GM12891 (cell line): ENCODE results near the gene DCAF4.

Source experiments
- DNase-seq: peaks from one replicate; pipeline ENCODE4 v3.0.0; 2011; ENCODE audit warnings: low spot score; ENCODE audit not compliant: insufficient read length
- FAIRE-seq: peaks from 2 replicates; lab custom pipeline; 2011; peaks lifted over from hg19 to GRCh38; lab: Jason Lieb, UNC
- PAX5 ChIP-seq: IDR thresholded peaks from 2 replicates; pipeline ENCODE4 v1.6.1; 2011; ENCODE audit warnings: low read length, moderate library complexity, mild to moderate bottlenecking; ENCODE audit not compliant: insufficient read depth, severe bottlenecking
- POLR2A ChIP-seq: IDR thresholded peaks from 2 replicates; pipeline ENCODE4 v1.6.1; 2011; ENCODE audit warnings: low read depth, low read length, control low read depth
- POLR2AphosphoS5 ChIP-seq: IDR thresholded peaks from 2 replicates; pipeline ENCODE4 v1.6.1; 2011; ENCODE audit warnings: low read depth, low read length, control low read depth
- POU2F2 ChIP-seq: IDR thresholded peaks from 2 replicates; pipeline ENCODE4 v1.6.1; 2011; ENCODE audit warnings: low read depth, mild to moderate bottlenecking, control low read depth, low read length, moderate library complexity
- SPI1 ChIP-seq: IDR thresholded peaks from 2 replicates; pipeline ENCODE4 v1.6.1; 2011; ENCODE audit warnings: low read depth, low read length, control low read depth
- TAF1 ChIP-seq: IDR thresholded peaks from 2 replicates; pipeline ENCODE4 v1.6.1; 2011; ENCODE audit warnings: low read depth, low read length, control low read depth

Gene DCAF4

DNA sequence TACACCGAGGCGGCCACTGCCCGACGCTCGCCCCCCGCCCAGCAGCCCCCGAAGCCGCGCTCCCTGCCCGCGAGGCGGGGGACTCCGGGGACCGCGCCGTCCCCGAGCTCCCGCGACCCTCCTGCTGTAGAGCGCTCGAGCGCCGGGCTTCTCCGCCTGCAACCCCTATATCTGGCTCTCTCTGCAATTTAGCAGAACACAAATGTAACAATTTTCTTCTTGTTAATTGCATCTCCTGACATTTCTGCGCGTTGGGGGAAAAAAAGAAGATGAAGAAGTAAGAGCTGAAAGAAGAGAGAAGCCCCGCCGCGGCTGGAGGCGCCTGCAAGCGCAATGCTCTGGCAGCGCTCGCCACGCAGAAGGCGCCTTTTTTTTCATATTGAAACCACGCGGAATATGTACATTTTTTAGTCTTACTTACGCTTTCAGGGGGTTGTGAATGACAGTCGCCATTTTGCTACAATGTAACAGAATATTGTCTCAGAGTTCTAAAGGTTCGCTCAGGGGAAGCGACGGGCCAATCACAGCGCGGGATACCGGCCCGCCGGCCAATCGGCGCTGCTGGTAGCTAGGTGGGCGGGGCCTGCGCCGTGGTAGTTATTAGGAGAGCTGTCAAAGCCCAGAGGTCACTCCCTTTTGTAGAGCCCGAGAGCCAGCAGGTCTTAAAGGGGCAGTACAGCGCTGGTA is 32.5 kb upstream of the DCAF4 start, which contains the start of gene DPF3:
TSS of gene DPF3 (minus strand) at position 466 of the 687 bp plus-strand sequence. CDS start at position 453, 13 bp downstream.
- FAIRE-seq: peak; percentile 97
- TF ChIP-seq TAF1 (no peak), POU2F2 (no peak)
- peak; percentile 86 for DNase-seq

DNA sequence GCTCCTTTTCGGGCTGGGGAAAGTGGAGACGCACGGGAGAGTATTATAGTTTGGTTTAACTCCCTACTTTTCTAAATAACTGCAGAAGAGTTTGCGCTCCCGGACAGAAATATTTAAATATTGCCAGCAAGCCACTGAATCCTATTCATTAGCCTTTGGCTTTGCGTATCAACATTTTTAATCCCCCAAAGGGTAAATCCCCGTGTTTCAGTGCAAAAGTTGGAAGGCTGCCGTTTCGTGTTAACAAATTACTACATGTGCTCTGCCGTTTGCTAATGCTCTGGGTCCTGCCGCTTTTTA is 32.0 kb upstream of the DCAF4 start:
- DNase-seq (no peak), FAIRE-seq (no peak)
- TF ChIP-seq SPI1 (no peak), POLR2AphosphoS5 (no peak), POLR2A (no peak), POU2F2 (no peak), TAF1 (no peak), PAX5 (no peak)

DNA sequence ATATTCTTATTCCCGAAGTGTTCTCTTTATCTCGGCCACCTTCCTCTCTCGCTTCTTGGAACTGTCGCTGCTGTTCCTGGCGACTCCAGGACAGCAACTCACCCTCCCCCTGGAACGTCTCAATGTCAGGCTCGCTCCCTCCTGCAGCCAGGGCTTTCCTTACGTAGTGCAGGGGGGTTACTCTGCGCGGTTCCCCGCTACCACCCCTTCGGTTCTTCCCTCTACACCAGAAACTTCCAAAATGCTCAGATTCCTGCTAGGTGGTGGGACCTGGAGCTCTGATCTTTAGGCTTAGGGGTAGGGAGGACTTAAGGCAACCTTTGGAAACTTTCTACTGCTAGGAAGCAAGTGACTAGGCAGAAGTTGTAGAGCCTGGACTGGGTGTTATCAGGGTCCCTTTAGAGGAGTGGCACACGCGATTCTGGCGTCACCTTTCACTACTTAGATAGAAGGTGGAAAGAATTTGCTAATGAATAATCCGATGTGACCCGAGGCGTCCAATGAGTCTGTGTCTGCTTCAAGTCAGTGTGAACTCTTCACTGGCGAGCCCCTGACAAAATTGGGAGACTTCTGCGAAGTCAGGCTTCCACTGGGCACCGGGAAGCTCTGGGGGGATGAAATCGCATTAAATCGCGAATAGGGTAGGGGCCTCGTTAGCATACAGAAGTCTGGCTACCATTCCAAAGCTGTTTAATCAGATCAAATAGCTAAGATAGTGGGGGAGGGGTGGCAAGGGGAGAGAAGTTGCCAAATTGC is 31.5 kb upstream of the DCAF4 start:
- no peak for DNase-seq
- TF ChIP-seq TAF1 (no peak), POLR2AphosphoS5 (no peak), PAX5 (no peak), SPI1 (no peak), POLR2A (no peak), POU2F2 (no peak)
- no peak for FAIRE-seq

DNA sequence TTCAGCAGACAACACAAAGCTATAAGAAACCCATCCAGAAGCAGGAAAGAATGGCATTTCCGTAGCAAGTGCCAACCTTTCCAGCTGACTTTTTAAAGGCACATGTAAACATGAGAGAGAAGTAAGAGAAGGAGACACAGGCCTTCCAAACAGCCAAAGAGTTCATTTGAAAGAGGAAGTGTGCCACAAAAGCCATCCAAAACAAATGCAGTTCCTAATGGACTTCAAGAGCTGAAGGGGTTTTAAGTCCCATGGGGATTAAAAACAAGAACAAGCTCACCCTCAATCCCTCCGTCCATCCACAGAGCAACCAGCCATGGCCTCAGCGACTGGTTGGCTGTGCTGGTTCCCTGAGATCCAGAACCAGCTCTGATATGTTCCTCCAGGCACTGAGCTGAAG is 27.8 kb upstream of the DCAF4 start:
- no peak for TF ChIP-seq SPI1
- TF ChIP-seq TAF1: no peak
- no peak for TF ChIP-seq POU2F2
- no peak for TF ChIP-seq POLR2A
- no peak for TF ChIP-seq PAX5
- TF ChIP-seq POLR2AphosphoS5: no peak
- FAIRE-seq (no peak), DNase-seq (no peak)

DNA sequence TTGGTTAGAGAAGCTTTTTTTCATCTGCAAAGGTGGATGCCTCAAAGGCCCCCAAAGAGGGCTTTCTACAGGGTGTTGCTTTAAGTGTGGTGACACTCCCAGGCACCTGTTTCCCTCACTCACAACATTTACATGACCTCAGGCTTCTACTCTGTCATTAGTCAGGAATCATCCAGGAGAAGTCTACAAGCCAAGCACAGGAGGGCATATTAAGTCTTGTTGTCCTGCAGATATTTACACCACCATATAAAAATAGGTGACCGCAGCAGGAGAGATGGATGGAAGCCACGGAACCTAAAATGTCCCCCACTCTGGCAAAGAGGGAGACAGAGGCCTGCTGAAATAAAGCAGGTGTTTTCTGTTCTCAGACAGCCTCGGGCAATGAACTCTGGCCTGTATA is 24.9 kb upstream of the DCAF4 start:
- TF ChIP-seq SPI1: no peak
- TF ChIP-seq PAX5: no peak
- no peak for TF ChIP-seq TAF1
- no peak for TF ChIP-seq POLR2AphosphoS5
- no peak for TF ChIP-seq POU2F2
- TF ChIP-seq POLR2A: no peak
- FAIRE-seq (no peak), DNase-seq (no peak)

DNA sequence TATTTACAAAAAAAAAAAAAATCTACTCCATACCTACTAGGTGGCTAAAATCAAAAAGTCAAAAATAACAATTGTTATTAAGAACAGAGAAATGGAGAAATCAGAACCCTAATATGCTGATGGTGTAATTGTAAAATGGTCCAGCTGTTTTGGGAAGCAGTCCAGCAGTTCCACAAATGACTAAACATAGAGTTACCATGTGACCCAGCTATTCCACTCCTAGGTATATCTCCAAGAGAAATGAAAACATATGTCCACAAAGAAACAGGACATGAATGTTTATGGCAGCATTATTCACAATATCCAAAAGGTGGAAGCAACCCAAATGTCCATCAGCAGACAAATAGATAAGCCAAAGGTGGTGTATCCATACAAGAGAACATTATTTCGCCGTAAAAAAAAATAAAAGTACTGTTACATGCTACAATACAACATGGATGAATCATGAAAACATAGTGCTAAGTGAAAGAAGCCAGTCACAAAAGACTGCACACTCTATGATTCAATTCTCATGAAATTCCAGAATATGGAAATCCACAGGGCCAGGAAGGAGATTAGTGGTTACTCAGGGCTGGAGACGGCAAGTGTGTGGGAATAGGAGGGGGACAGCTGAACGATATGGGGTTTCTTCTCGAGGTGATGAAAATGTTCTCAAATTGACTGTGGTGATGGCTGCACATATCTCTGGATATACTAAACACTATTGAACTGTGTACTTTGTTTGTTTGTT is 23.3 kb upstream of the DCAF4 start:
- DNase-seq (no peak), FAIRE-seq (no peak)
- TF ChIP-seq POLR2AphosphoS5 (no peak), PAX5 (no peak), POLR2A (no peak), TAF1 (no peak), POU2F2 (no peak), SPI1 (no peak)

DNA sequence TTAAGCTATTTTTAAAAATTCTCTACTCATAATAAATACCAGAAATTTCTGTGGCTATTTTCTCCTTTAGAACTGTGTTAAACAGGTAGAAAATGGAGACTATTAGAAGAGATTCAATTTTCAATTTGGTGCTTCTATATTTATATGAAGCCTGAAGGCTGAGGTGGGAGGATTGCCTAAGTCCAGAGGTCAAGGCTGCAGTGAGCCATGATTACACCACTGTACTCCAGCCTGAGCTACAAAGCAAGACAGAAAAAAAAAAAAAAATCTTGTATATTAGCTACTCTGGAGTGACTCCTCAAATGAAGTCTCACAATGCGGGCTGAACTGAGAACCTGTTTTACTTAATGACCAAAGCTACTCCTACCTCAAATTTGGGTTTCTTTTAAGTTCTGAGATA is 22.5 kb upstream of the DCAF4 start:
- FAIRE-seq (no peak), DNase-seq (no peak)
- TF ChIP-seq TAF1 (no peak), POLR2A (no peak), PAX5 (no peak), POU2F2 (no peak), SPI1 (no peak), POLR2AphosphoS5 (no peak)

DNA sequence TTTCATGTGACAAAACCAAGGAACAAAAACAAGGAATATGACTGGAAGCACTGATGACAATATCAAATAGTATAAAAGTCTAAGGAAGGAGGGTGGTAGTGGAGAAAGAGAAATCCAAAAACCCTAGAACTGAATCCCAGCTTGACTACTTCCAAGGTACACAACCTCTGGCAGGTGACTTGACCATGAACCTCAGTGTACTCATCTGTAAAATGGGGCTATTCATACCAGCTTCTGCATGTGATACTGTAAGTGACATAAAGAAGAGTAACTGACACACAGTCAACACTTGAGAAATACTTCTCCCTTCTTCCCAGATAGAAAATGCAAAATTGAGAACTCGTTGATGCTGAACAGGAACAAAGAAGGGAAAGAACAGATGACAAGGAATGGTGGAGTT is 22.0 kb upstream of the DCAF4 start:
- no peak for TF ChIP-seq SPI1
- TF ChIP-seq PAX5: no peak
- no peak for TF ChIP-seq POLR2AphosphoS5
- TF ChIP-seq POU2F2: no peak
- TF ChIP-seq POLR2A: no peak
- TF ChIP-seq TAF1: no peak
- no peak for DNase-seq
- no peak for FAIRE-seq

DNA sequence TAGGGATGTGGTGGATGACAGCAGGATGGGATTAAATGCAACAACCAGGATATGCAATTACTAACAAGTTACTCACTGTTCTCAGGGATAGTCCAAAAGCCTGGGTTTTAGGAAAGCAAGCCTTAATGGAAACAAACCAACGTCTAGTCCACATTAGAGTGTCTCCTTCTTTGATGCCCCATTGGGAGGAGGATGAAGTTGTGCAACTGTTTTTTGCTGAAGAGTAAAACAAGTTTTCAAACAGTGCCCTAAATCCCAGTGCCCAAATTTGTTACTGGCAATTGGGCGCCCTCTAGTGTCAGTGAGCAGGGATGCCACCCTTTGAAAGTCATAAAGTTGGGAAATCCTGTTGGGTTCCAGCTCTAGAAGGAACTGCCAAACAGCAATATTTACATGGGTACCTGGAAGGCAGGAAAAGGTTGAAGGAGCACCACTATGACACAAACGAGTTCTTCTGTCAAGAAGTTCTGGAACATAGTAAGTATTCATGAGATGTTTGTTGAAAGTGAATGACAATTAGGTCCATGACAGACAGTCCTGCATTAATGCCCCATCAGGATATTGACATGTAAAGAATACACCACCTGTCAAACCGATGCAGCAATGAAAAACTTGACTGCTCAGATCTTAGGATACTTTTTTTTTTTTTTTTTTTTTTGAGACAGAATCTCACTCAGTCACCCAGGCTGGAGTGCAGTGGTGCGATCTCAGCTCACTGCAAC is 21.3 kb upstream of the DCAF4 start:
- FAIRE-seq: peak; percentile 72
- TF ChIP-seq POU2F2 (0 out of 2 replicates have a peak, but pooled peaks have one; percentile 24), PAX5 (no peak)
- DNase-seq: peak; percentile 29
